Liver (tissue), 9 donors: ENCODE data around the gene SRSF9. TPM values are rescaled to one million over a fixed set of nuclear protein-coding genes. Genes with fewer than 3 reads are reported as not detected.

Experiments used
- DNase-seq: peaks from one replicate; pipeline ENCODE4 v3.0.0-alpha.2; 2017; ENCODE audit warnings: low spot score
- H3K27ac ChIP-seq, 2 donors: one replicate each; pipeline ENCODE4 v1.7.0; 2013; ENCODE audit warnings: inconsistent platforms in 2 of 2, low read length in 2 of 2, control low read depth in 1 of 2, low read depth in 1 of 2, mild to moderate bottlenecking in 1 of 2
- H3K27me3 ChIP-seq, 4 donors: one replicate each; pipeline versions ENCODE4 v1.6.1 to v1.7.0; 2013; ENCODE audit warnings: low read length in 3 of 4, inconsistent platforms in 1 of 4, mild to moderate bottlenecking in 1 of 4, moderate library complexity in 1 of 4; ENCODE audit not compliant: control insufficient read depth in 4 of 4, insufficient read depth in 4 of 4
- H3K36me3 ChIP-seq, 4 donors: one replicate each; pipeline versions ENCODE4 v1.6.1 to v1.7.0; 2013; ENCODE audit warnings: low read length in 3 of 4, mild to moderate bottlenecking in 3 of 4, low read depth in 1 of 4, moderate library complexity in 1 of 4; ENCODE audit not compliant: control insufficient read depth in 4 of 4, insufficient read depth in 3 of 4
- H3K4me1 ChIP-seq, 4 donors: one replicate each; pipeline versions ENCODE4 v1.6.1 to v1.7.0; 2013; ENCODE audit warnings: low read length in 3 of 4, mild to moderate bottlenecking in 3 of 4, moderate library complexity in 1 of 4; ENCODE audit not compliant: control insufficient read depth in 4 of 4, insufficient read depth in 4 of 4
- H3K4me3 ChIP-seq, 3 donors: one replicate each; pipeline versions ENCODE4 v1.6.1 to v1.7.0; 2013; ENCODE audit warnings: low read length in 3 of 3, control low read depth in 1 of 3, low read depth in 1 of 3, mild to moderate bottlenecking in 1 of 3
- H3K9ac ChIP-seq, 2 donors: one replicate each; pipeline ENCODE4 v1.7.0; 2013; ENCODE audit warnings: low read length in 2 of 2, mild to moderate bottlenecking in 2 of 2, moderate library complexity in 2 of 2, control low read depth in 1 of 2, low read depth in 1 of 2
- H3K9me3 ChIP-seq, 4 donors: one replicate each; pipeline versions ENCODE4 v1.6.1 to v1.7.0; 2013; ENCODE audit warnings: low read length in 3 of 4; ENCODE audit not compliant: control insufficient read depth in 4 of 4
- ATF3 ChIP-seq: IDR thresholded peaks from 2 replicates; pipeline ENCODE4 v1.6.1; 2016; ENCODE audit warnings: antibody characterized with exemption
- CTCF ChIP-seq: fragments of 150-350 bp; IDR thresholded peaks from 2 replicates; pipeline ENCODE4 v1.5.1; 2017; ENCODE audit warnings: improper control_type of control experiment, low read depth, low read length; ENCODE audit not compliant: missing input control
- EGR1 ChIP-seq, 2 donors: IDR thresholded peaks; 2 replicates each; pipeline ENCODE4 v1.6.1; 2016 to 2018; ENCODE audit warnings: antibody characterized with exemption in 2 of 2, low read depth in 2 of 2
- FOXA2 ChIP-seq: IDR thresholded peaks from 2 replicates; pipeline ENCODE4 v1.6.1; 2016; ENCODE audit warnings: antibody characterized with exemption
- GABPA ChIP-seq, 2 donors: IDR thresholded peaks in 1 of 2; conservative IDR thresholded peaks in 1 of 2; 2 replicates each; pipeline ENCODE4 v1.6.1; 2016; ENCODE audit warnings: antibody characterized with exemption in 2 of 2, mild to moderate bottlenecking in 1 of 2, moderate library complexity in 1 of 2
- HNF4A ChIP-seq, 2 donors: conservative IDR thresholded peaks; 2 replicates each; pipeline ENCODE4 v1.6.1; 2016; ENCODE audit warnings: antibody characterized with exemption in 2 of 2, mild to moderate bottlenecking in 2 of 2
- JUND ChIP-seq, 2 donors: IDR thresholded peaks; 2 replicates each; pipeline ENCODE4 v1.6.1; 2016; ENCODE audit warnings: antibody characterized with exemption in 2 of 2
- MAX ChIP-seq: IDR thresholded peaks from 2 replicates; pipeline ENCODE4 v1.6.1; 2016; ENCODE audit warnings: antibody characterized with exemption
- NR2F2 ChIP-seq: IDR thresholded peaks from 2 replicates; pipeline ENCODE4 v1.6.1; 2016; ENCODE audit warnings: antibody characterized with exemption
- RAD21 ChIP-seq, 2 donors: IDR thresholded peaks; 2 replicates each; pipeline ENCODE4 v1.6.1; 2016; ENCODE audit warnings: antibody characterized with exemption in 2 of 2, mild to moderate bottlenecking in 2 of 2
- REST ChIP-seq: IDR thresholded peaks from 2 replicates; pipeline ENCODE4 v1.6.1; 2016; ENCODE audit warnings: antibody characterized with exemption, mild to moderate bottlenecking
- RXRA ChIP-seq, 2 donors: IDR thresholded peaks; 2 replicates each; pipeline ENCODE4 v1.6.1; 2017 to 2018; ENCODE audit warnings: antibody characterized with exemption in 2 of 2, mild to moderate bottlenecking in 1 of 2
- TAF1 ChIP-seq: conservative IDR thresholded peaks from 2 replicates; pipeline ENCODE4 v1.6.1; 2016; ENCODE audit warnings: antibody characterized with exemption, mild to moderate bottlenecking
- YY1 ChIP-seq: IDR thresholded peaks from 2 replicates; pipeline ENCODE4 v1.6.1; 2016; ENCODE audit warnings: antibody characterized with exemption, mild to moderate bottlenecking
- WGBS: extraction: QIAGEN DNeasy Blood & Tissue Kit; methylation state at CpG from one replicate; pipeline ENCODE4 v1.1.7; 2013; 5-methylcytosine and 5-hydroxymethylcytosine counted together
- polyA plus RNA-seq, 2 donors: library from polyadenylated mRNA; stranded (reverse) in 1 of 2; unstranded in 1 of 2; fragments of 200-250 nt in 1 of 2; fragments of >200 nt in 1 of 2; fragmentation: Nextera tagmentation in 1 of 2; extraction: Ambion mirVana in 1 of 2; gene quantifications; one replicate each; pipeline versions ENCODE4 v1.2.1 to v1.2.3, GENCODE V29; 2013 to 2015
- total RNA-seq, 2 donors: library from RNA; depleted of rRNA; stranded (reverse); fragments of >200 nt; gene quantifications; one replicate each; pipeline ENCODE4 v1.2.3, GENCODE V29; 2014
- TF ChIP-seq, protein P1 (sequence below): IDR thresholded peaks from 2 replicates; pipeline ENCODE4 v1.6.1; 2016; ENCODE audit warnings: antibody characterized with exemption
- donor health status: healthy.
- donor health status: healthy.
- donor health status: healthy.
- donor health status: healthy.
- donor health status: healthy.

Gene SRSF9
- total and polyA plus RNA-seq, 4 donors: 45.3 to 98.5 (median 73.3) TPM

DNA sequence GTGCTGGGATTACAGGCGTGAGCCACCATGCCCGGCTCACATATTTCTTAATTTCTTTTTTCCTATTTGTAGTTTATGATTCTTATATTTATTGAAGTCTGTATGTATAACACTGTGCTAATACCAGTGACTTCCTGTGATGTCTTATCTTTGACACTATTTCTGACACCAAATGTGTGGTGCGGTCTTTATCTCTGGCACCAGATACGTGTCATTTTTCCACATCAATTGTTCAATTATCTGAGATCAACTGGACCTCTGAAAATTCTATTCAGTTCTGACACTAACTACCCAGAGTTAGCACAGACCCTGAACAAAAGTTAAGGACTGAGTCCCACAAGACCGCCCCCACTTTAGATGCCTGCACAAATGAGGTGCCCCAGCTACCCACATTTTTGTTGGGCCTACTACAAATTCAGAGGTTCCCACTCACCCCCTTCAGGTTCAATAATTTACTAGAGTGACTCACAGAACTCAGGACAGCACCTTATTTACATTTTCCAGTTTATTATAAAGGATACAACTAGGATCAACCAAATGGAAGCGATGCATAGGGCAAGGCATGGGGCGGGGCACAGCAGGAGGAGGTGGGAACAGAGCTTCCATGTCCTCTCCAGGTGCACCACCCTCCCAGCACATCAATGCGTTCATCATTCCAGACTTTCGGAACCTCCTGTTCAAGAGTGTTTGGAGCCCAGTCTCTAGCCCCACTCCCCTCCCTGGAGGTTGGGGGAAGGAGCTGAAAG lies 11.6 kb upstream of the SRSF9 start:
- TF ChIP-seq EGR1 (IDR thresholded peaks at IDR 0.05; ENCODE audit: low read depth in 2 of 2) (no peak), YY1 (no peak), HNF4A (conservative IDR thresholded peaks at IDR 0.05) (no peak), RAD21 (IDR thresholded peaks at IDR 0.05) (no peak), JUND (IDR thresholded peaks at IDR 0.05) (no peak), TAF1 (no peak), REST (no peak), GABPA (IDR thresholded peaks at IDR 0.05 in 1 of 2, conservative IDR thresholded peaks at IDR 0.05 in 1 of 2) (no peak), FOXA2 (no peak), CTCF (no peak), RXRA (IDR thresholded peaks at IDR 0.05) (no peak), ATF3 (no peak)
- TF ChIP-seq, protein P1, sequence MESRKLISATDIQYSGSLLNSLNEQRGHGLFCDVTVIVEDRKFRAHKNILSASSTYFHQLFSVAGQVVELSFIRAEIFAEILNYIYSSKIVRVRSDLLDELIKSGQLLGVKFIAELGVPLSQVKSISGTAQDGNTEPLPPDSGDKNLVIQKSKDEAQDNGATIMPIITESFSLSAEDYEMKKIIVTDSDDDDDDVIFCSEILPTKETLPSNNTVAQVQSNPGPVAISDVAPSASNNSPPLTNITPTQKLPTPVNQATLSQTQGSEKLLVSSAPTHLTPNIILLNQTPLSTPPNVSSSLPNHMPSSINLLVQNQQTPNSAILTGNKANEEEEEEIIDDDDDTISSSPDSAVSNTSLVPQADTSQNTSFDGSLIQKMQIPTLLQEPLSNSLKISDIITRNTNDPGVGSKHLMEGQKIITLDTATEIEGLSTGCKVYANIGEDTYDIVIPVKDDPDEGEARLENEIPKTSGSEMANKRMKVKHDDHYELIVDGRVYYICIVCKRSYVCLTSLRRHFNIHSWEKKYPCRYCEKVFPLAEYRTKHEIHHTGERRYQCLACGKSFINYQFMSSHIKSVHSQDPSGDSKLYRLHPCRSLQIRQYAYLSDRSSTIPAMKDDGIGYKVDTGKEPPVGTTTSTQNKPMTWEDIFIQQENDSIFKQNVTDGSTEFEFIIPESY: no peak
- DNase-seq: no peak
- Histone ChIP-seq H3K4me1 (no peaks in the 10 kb centered on the region), H3K27ac (no peak overlapping the region), H3K9ac (no peak overlapping the region), H3K9me3 (no peaks in the 10 kb centered on the region), H3K27me3 (no peaks in the 10 kb centered on the region), H3K36me3 (no peaks in the 10 kb centered on the region), H3K4me3 (no peak overlapping the region)
- 93% methylated on average over 9 of the region's 9 CpGs for WGBS

- Histone ChIP-seq H3K27ac (no peak overlapping the region), H3K4me1 (no peaks in the 10 kb centered on the region), H3K9me3 (no peaks in the 10 kb centered on the region), H3K4me3 (no peak overlapping the region), H3K36me3 (no peaks in the 10 kb centered on the region), H3K27me3 (no peaks in the 10 kb centered on the region), H3K9ac (no peak overlapping the region)
- no peak for TF ChIP-seq TAF1
- TF ChIP-seq HNF4A (conservative IDR thresholded peaks at IDR 0.05): no peak
- no peak for TF ChIP-seq NR2F2
- TF ChIP-seq GABPA (IDR thresholded peaks at IDR 0.05 in 1 of 2, conservative IDR thresholded peaks at IDR 0.05 in 1 of 2): no peak
- TF ChIP-seq MAX: no peak
- no peak for DNase-seq
- WGBS: 79% methylated on average over 1 of the region's 1 CpG
These were observed 10.7 kb upstream of the SRSF9 start for GRCh38 chr12:120480211-120480610.
